ENCODE results near the gene ZNF689.
"Not testable (repeated sequence)": the region's sequence is repeated elsewhere in the genome, so short reads cannot be mapped to it uniquely, and the experiment has no call there.

ZNF689 gene

GRCh38 chr16:30633526-30633925 is 23.3 kb upstream of the ZNF689 start:
- no peak for DNase-seq

DNA sequence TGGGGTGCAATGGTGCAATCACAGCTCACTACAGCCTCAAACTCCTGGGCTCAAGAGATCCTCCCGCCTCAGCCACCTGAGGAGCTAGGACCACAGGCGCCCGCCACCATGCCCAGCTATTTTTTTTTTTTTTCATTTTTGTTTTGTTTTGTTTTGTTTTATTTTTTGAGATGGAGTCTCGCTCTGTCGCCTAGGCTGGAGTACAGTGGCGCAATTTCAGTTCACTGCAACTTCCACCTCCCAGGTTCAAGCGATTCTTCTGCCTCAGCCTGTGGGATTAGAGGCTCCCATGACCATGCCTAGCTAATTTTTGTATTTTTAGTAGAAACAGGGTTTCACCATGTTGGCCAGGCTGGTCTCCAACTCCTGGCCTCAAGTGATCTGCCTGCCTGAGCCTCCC is 22.3 kb upstream of the ZNF689 start:
- not testable (repeated sequence) for DNase-seq

DNA sequence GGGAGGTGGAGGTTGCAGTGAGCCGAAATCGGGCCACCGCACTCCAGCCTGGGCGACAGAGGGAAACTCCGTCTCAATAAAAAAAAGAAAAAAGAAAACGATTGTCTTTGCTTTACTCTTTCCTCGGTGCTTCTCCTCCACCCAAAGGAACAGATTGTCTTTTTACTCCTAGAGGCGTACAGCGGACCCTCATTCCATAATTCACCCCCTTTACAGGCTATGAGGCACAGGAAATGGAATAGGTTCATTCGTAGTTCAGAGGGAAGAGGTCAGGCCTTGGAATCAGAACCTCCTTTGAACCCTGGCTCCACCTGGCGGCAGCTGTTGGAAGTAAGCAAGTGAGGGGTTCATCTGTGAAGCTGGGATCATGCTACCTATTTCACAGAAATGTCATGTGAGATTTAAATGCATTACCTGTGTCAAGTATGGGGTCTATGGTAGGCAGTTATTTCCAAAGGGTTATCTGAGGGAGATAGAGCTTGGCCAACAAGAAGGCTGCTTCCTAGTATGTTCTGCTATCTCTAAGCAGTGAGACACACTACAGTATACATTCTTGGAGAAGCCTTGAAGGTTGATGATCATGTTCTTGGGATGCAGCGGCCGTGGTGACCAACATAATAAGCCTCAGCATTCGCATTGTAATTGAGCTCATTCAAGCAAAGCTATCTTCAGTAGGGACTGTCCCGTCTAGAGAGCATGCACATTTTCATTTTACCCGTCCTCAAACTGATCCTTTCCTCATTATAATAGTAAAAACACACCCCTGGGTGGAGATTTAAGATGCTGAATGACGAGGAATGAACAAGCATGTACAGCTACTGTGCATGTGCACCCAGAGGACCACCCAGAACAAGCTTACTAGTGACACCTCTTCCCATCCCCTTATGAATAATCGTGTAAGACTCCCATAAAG is 18.7 kb upstream of the ZNF689 start:
- peak; percentile 82 to 88 for DNase-seq

- no peak for DNase-seq
Observed at GRCh38 chr16:30626236-30626635, 16.0 kb upstream of the ZNF689 start.

- no peak for DNase-seq
Observed at GRCh38 chr16:30623536-30624283, 13.5 kb upstream of the ZNF689 start.

DNA sequence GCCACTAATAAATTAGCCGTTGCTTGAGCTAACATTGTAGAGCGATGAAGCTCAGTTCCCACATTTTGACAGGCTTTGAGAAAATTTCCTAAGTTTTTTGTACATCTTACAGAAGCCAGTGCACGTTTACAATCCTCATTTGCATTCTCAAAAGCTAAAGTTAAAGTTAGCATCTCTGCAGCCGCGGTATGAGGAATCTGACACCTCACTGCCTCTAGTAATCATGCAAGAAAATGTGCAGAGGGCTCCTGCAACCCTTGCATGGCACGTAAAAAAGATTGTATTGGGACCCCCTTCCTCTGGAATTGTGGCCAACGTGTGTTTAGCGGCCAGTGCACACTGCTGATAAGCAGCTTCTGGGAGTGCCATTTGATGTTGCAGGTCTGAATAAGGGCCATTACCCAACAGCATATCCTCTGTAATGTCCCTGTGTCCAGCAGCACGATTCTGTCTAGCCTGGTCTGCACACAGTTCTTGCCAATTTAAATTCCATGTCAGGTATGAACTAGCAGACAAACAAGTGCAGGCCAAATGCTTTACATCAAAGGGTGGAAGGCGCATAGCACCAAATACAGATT is 12.4 kb upstream of the ZNF689 start:
- DNase-seq = no peak

DNA sequence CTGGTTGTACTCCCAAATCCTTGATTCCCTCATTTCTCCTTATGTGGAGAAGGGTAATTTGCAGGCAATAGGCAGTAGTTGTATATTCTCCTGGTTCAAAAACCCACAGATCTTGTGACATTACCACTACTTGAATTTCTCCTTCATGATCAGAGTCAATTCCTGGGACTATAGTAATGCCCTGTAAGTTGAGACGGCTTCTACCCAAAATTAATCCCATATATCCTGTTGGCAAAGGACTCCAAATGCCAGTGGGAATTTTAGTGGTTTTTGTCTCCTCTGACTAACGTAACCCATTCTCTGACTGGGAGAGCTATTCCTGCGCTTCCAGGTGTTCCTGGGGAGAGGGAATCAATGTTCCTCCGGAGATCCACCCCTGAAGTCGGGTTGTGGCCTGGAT is 11.6 kb upstream of the ZNF689 start:
- DNase-seq = no peak

DNA sequence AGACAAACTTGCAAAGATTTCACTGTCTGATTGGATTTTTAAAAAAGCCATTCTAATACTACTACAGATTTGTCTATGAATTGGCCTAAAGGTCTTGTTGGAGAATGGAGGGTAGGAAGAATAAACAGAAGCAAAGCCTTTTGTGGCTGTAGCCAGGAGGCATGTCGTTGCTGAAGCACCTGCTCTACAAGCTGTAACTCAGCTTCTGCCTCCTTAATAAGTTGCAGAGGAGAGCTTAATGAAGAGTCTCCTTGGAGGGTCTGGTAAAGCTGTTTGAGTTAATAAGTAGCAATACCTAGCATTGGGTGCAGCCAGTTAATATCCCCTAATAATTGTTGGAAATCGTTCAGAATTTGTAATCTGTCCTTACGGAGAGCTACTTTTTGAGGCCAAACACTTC is 10.0 kb upstream of the ZNF689 start:
- DNase-seq = no peak

DNA sequence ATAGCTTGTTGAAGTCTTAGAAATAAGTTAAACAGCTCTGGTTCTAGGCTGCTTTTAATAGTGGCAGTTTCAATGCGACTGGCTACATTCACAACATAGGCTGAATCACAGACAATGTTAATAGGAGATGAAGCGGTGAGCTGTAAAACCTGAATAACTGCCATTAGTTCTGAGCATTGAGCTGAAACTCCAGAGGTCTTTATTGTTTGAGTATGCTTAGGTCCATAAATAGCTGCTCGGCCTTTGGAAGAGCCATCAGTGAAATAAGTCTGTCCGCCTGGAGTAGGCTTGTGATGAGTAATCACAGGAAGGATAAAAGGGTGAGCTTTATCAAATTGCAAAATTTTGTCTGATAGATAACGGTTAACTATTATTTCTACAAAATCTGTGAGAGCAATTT is 9.4 kb upstream of the ZNF689 start:
- DNase-seq = no peak

- DNase-seq = no peak
Observed at GRCh38 chr16:30619202-30619601, 9.0 kb upstream of the ZNF689 start.

GRCh38 chr16:30615358-30616091 is 5.3 kb upstream of the ZNF689 start:
- peak; percentile 58 to 75 for DNase-seq

DNA sequence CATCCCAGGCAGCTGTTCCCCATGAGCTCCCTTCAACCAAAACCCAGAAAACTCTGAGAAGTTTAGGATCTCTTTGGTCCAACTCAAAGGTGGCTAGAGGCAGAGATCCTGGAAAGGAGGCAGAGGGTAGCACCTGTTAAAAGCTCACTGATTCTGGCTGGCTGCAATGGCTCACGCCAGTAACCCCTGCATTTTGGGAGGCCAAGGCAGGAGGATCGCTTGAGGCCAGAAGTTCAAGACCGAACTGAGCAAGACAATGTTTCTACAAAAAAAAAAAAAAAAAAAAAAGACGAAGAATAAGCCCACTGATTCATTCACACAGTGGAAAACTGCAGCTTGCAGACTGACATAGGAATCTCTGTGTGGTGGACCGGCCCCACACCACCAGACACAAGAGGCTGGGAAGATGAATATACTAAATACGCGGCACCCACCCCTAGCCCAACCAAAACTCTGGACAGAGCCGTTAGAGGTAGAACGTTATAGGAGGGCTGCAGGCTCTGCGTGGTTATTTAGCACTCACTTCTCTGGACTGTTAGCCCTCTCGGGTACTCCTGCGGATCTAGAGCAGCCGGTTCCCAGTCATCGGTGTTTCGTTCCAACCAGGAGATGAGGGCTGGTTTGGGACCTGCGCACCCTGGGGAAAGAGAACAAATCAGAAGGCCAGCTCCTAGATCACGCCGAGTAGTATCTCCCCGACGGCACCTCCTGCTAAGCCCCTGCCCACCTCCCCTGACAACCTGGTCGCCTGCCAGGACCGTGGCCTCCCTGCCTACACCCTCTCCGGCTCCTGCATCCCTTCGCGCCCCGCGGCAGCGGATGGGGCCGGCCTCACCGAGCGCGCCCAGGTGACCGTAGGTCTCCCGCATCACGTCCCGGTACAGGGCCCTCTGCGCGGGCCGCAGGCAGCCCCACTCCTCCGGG is 925 bp downstream of the ZNF689 start:
- DNase-seq = peak; percentile 16 to 51

DNA sequence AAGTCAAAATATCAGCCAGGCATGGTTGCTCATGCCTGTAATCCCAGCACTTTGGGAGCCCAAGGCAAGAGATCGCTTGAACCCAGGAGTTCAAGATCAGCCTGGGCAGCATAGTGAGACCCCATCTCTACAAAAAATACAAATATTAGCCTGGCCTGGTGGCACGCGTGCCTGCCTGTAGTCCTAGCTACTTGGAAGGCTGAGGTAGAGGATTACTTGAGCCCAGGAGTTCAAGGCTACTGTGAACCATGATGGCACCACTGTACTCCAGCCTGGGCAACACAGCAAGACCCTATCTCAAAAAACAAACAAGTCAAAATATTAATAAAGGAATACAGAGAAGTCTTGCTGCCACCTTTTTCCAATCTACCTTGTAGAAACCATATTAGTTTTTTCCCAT is 4.2 kb downstream of the ZNF689 start:
- DNase-seq = no peak

DNA sequence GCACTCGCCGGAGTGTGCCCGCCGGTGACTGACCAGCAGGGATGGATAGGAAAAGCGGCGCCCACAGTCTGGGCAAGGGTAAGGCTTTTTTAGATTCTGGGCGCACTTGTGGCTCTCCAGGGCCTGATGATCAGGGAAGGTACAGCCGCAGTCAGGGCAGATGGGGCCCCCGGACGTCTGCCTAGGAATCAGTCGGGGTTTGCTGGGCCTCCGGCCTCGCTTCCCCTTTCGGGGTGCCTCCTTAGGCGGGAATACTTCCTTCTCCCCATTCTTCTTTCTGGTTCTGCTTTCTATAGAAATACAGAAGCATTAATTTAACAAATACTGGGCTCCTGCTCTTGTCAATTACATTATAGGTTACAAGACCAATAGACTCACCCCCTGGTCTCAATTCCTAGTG is 5.0 kb downstream of the ZNF689 start:
- DNase-seq = peak in 1 of 2 donors; percentile 7

- DNase-seq = no peak
Observed at GRCh38 chr16:30604316-30604947, 5.8 kb downstream of the ZNF689 start.

GRCh38 chr16:30603945-30604315 is 6.3 kb downstream of the ZNF689 start:
- DNase-seq = no peak

GRCh38 chr16:30602616-30603277 is 7.4 kb downstream of the ZNF689 start:
- no peak for DNase-seq

- no peak for DNase-seq
Observed at GRCh38 chr16:30601966-30602365, 8.2 kb downstream of the ZNF689 start.

DNA sequence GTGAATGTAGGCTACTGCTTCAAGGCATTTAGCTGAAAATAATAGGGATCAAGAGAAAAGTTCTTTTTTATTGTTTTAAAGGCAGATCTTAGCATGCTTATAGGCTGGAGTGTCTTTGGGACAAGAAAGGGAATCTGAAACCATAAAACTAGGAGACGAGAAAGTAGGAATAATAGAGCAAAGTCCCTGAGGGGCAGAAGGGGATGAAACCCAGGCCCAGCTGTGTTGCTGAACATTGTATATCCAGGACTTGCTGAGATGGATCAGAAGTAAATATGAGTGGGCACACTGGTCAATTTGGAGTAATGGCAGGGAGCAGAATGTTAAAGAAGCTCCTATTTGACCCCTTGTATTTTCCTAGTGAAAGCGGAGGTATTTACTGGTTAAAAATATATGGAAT is 9.3 kb downstream of the ZNF689 start:
- no peak for DNase-seq

DNA sequence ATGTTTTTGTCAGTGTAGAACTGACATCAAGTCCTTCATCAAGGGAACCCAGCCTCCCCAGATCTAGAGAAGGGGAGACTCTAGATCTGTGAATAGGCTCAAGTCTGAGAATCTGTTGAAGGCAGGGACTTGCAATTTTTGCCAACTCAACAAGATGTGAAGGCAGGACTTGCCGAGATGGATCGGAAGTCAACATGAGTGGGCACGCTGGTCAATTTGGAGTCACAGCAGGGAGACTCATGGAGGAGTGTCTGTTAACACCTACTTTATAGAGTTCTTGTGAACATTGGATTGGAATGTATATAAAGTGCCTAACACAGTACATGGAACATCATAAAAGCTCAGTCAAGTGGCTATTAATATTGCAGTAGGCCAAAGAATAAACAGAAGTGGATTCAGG is 10.0 kb downstream of the ZNF689 start:
- no peak for DNase-seq

- DNase-seq = no peak
Observed at GRCh38 chr16:30592871-30593270, 17.3 kb downstream of the ZNF689 start.
